CD4-positive, alpha-beta memory T cell (primary cell): Measurements from ENCODE around the gene CAMKK1. TPM values are rescaled to one million over a fixed set of nuclear protein-coding genes. Genes with fewer than 3 reads are reported as not detected.

Experiments used
- polyA plus RNA-seq, 2 donors: library from polyadenylated mRNA; unstranded; fragments of 300-500 nt; fragmentation: Illumina TruSeq; gene quantifications; one replicate each; pipeline ENCODE4 v1.2.3, GENCODE V29; 2021
- total RNA-seq, 2 experiments: library from RNA; stranded (reverse); gene quantifications; one replicate each; pipeline ENCODE4 v1.2.3, GENCODE V29; 2021

Gene CAMKK1
- total and polyA plus RNA-seq, 4 experiments from 2014 or later: 0.18 to 3.5 (median 3.0) TPM

Other genes with a start within 250 kb of the CAMKK1 start
- gene TAX1BP3, start 224.5 kb downstream of the CAMKK1 start, total RNA-seq: 10 to 100 TPM; 12.7 to 13.2 TPM
- 10 to 100 TPM; 28.2 to 32.3 TPM for gene TAX1BP3, start 224.5 kb downstream of the CAMKK1 start, polyA plus RNA-seq
- gene EMC6, start 224.2 kb downstream of the CAMKK1 start, total RNA-seq: 10 to 100 TPM; 27.8 to 29.4 TPM
- gene EMC6, start 224.2 kb downstream of the CAMKK1 start, polyA plus RNA-seq: 100 to 1,000 TPM in 1 of 2 donors, 10 to 100 TPM in 1; 75.7 to 104 TPM
- gene P2RX5, start 196.9 kb downstream of the CAMKK1 start, total RNA-seq: 10 to 100 TPM; 13.8 to 16.0 TPM
- gene P2RX5, start 196.9 kb downstream of the CAMKK1 start, polyA plus RNA-seq: 10 to 100 TPM; 18.8 to 28.9 TPM
- gene HASPIN, start 169.2 kb downstream of the CAMKK1 start, total RNA-seq: under 1 TPM; 0.28 to 0.41 TPM
- under 1 TPM in 1 of 2 donors, not detected in 1; 0.29 TPM for gene HASPIN, start 169.2 kb downstream of the CAMKK1 start, polyA plus RNA-seq
- 10 to 100 TPM; 17.2 to 18.7 TPM for gene ITGAE, start 91.9 kb downstream of the CAMKK1 start, total RNA-seq
- gene ITGAE, start 91.9 kb downstream of the CAMKK1 start, polyA plus RNA-seq: 10 to 100 TPM; 36.6 to 43.6 TPM
- gene NCBP3, start 46.8 kb downstream of the CAMKK1 start, total RNA-seq: 10 to 100 TPM; 48.5 to 66.7 TPM
- 10 to 100 TPM in 1 of 2 donors, 1 to 10 TPM in 1; 7.7 to 15.8 TPM for gene NCBP3, start 46.8 kb downstream of the CAMKK1 start, polyA plus RNA-seq
- gene P2RX1, start 23.4 kb upstream of the CAMKK1 start, total RNA-seq: not detected
- not detected for gene P2RX1, start 23.4 kb upstream of the CAMKK1 start, polyA plus RNA-seq
- gene ATP2A3, start 71.4 kb upstream of the CAMKK1 start, total RNA-seq: 100 to 1,000 TPM; 157 to 177 TPM
- gene ATP2A3, start 71.4 kb upstream of the CAMKK1 start, polyA plus RNA-seq: 10 to 100 TPM; 34.4 to 89.0 TPM
- 100 to 1,000 TPM; 109 to 116 TPM for gene ZZEF1, start 250.0 kb upstream of the CAMKK1 start, total RNA-seq
- gene ZZEF1, start 250.0 kb upstream of the CAMKK1 start, polyA plus RNA-seq: 1 to 10 TPM; 1.1 to 9.2 TPM